ENCODE measurements around the gene ZNF418. TPM values are rescaled to one million over a fixed set of nuclear protein-coding genes. Genes with fewer than 3 reads are reported as not detected.

The ZNF418 gene
- total RNA-seq, 2 donors from 2014 or later, result 21.5 to 29.6 TPM

DNA sequence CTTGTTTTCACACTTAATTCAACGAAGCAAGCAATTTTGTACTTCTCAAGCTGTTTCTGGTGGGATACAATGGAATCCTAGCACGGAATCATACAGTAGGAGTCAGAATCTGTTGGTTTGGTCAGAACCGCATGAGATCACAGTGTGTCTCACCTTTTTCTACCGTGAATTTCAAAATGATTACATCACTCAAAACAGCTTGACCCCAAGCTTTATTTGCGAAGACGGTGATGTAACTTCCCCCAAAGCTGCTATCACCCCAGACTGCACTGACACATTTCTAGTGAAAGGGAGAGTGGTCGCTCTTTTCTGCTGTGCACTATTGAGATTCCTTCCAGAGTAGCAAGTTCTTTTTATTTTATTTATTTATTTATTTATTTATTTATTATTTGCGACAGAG is 29.6 kb upstream of the ZNF418 start:
- Mint-ChIP-seq H3K36me3 (ENCODE audit: low read depth) (no peaks in the 10 kb centered on the region), H3K27me3 (ENCODE audit: insufficient read depth) (peaks cover 4% of the 10 kb centered on the region), H3K4me3 (no peak overlapping the region), H3K4me1 (no peaks in the 10 kb centered on the region), H3K9me3 (peaks cover 77% of the 10 kb centered on the region), H3K27ac (no peak overlapping the region)
- Histone ChIP-seq H3K4me1 (ENCODE audit: control insufficient read depth, insufficient read depth, low read length) (no peaks in the 10 kb centered on the region), H3K9ac (ENCODE audit: extremely low read depth, low read length, poor library complexity, severe bottlenecking) (no peak overlapping the region), H3K36me3 (ENCODE audit: control insufficient read depth, insufficient read depth, low read length) (no peaks in the 10 kb centered on the region), H3K9me3 (ENCODE audit: control insufficient read depth, low read length) (peaks cover 42% of the 10 kb centered on the region), H3K27ac (ENCODE audit: low read depth, low read length) (no peak overlapping the region), H3K4me3 (ENCODE audit: low read length) (no peak overlapping the region), H3K27me3 (ENCODE audit: control insufficient read depth, insufficient read depth, low read length, poor library complexity, severe bottlenecking) (no peaks in the 10 kb centered on the region)
- DNase-seq, result no peak
- TF ChIP-seq, protein P1, sequence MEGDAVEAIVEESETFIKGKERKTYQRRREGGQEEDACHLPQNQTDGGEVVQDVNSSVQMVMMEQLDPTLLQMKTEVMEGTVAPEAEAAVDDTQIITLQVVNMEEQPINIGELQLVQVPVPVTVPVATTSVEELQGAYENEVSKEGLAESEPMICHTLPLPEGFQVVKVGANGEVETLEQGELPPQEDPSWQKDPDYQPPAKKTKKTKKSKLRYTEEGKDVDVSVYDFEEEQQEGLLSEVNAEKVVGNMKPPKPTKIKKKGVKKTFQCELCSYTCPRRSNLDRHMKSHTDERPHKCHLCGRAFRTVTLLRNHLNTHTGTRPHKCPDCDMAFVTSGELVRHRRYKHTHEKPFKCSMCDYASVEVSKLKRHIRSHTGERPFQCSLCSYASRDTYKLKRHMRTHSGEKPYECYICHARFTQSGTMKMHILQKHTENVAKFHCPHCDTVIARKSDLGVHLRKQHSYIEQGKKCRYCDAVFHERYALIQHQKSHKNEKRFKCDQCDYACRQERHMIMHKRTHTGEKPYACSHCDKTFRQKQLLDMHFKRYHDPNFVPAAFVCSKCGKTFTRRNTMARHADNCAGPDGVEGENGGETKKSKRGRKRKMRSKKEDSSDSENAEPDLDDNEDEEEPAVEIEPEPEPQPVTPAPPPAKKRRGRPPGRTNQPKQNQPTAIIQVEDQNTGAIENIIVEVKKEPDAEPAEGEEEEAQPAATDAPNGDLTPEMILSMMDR (conservative IDR thresholded peaks at IDR 0.05), result no peak
- WGBS, 2 experiments (ENCODE audit: insufficient coverage in 1 of 2, insufficient read length in 1 of 2), result 79 to 82% methylated on average over 6 to 7 of the region's 8 CpGs

DNA sequence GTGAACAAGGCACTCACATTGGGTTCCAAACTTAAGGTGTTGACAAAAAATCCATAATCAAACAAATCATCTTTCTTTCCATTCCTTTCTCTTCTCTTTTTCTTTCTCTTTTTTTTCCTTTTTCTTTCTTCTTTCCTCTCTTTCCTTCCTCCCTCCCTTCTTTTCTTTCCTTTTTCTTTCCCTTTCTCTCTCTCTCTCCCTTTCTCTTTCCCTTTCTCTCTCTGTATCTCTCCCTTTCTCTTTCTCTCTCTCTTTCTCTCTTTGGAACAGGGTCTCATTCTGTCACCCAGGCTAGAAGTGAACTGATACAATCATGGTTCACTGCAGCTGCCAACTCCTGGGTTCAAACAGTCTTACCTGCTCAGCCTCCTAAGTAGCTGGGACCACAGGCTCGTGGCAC is 26.6 kb upstream of the ZNF418 start:
- H3K27ac Mint-ChIP-seq, result no peak overlapping the region
- no peaks in the 10 kb centered on the region for H3K36me3 ChIP-seq (ENCODE audit: control insufficient read depth, insufficient read depth, low read length)
- no peaks in the 10 kb centered on the region for H3K36me3 Mint-ChIP-seq (ENCODE audit: low read depth)
- H3K27ac ChIP-seq (ENCODE audit: low read depth, low read length), result no peak overlapping the region
- H3K9ac ChIP-seq (ENCODE audit: extremely low read depth, low read length, poor library complexity, severe bottlenecking), result no peak overlapping the region
- peaks cover 4% of the 10 kb centered on the region for H3K27me3 Mint-ChIP-seq (ENCODE audit: insufficient read depth)
- no peak overlapping the region for H3K4me3 Mint-ChIP-seq
- no peaks in the 10 kb centered on the region for H3K4me1 ChIP-seq (ENCODE audit: control insufficient read depth, insufficient read depth, low read length)
- H3K4me3 ChIP-seq (ENCODE audit: low read length), result no peak overlapping the region
- H3K4me1 Mint-ChIP-seq, result no peaks in the 10 kb centered on the region
- no peak for DNase-seq
- H3K27me3 ChIP-seq (ENCODE audit: control insufficient read depth, insufficient read depth, low read length, poor library complexity, severe bottlenecking), result no peaks in the 10 kb centered on the region
- 60% methylated on average over 1 of the region's 1 CpG; no CpG with 5 or more reads in 1 of the 2 experiments for WGBS, 2 experiments (ENCODE audit: insufficient coverage in 1 of 2, insufficient read length in 1 of 2)
- H3K9me3 Mint-ChIP-seq, result peaks cover 80% of the 10 kb centered on the region
- TF ChIP-seq, protein P1 (conservative IDR thresholded peaks at IDR 0.05), result no peak
- peaks cover 48% of the 10 kb centered on the region for H3K9me3 ChIP-seq (ENCODE audit: control insufficient read depth, low read length)

DNA sequence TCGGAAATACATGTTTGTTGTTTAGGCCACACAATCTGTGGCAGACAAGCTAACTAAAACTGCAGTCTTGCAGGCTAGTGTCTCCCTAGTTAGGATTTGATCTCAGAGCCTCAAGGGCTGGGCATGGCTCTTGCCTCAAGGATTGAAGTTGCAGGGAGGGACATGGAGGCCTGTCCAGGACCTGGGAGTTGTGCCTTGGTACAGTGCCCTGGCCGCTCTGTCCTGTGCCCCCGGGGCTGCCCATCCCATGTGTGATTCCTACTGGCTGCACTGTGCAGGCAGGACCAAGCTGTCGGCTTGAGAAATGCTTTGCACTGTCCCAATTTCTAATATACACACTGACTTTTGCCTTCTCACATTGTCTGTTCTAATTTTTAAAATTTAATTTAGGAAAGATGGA is 19.8 kb upstream of the ZNF418 start:
- no peak overlapping the region for H3K4me3 ChIP-seq (ENCODE audit: low read length)
- 67 to 80% methylated on average over 1 to 4 of the region's 4 CpGs for WGBS, 2 experiments (ENCODE audit: insufficient coverage in 1 of 2, insufficient read length in 1 of 2)
- no peak overlapping the region for H3K9ac ChIP-seq (ENCODE audit: extremely low read depth, low read length, poor library complexity, severe bottlenecking)
- peaks cover 74% of the 10 kb centered on the region for H3K9me3 Mint-ChIP-seq
- H3K27me3 Mint-ChIP-seq (ENCODE audit: insufficient read depth), result peaks cover 18% of the 10 kb centered on the region
- peaks cover 38% of the 10 kb centered on the region for H3K9me3 ChIP-seq (ENCODE audit: control insufficient read depth, low read length)
- DNase-seq, result no peak
- H3K4me1 ChIP-seq (ENCODE audit: control insufficient read depth, insufficient read depth, low read length), result no peaks in the 10 kb centered on the region
- no peaks in the 10 kb centered on the region for H3K4me1 Mint-ChIP-seq
- no peak overlapping the region for H3K27ac ChIP-seq (ENCODE audit: low read depth, low read length)
- TF ChIP-seq, protein P1 (conservative IDR thresholded peaks at IDR 0.05), result no peak
- no peak overlapping the region for H3K27ac Mint-ChIP-seq
- H3K27me3 ChIP-seq (ENCODE audit: control insufficient read depth, insufficient read depth, low read length, poor library complexity, severe bottlenecking), result no peaks in the 10 kb centered on the region
- H3K36me3 Mint-ChIP-seq (ENCODE audit: low read depth), result no peaks in the 10 kb centered on the region
- H3K4me3 Mint-ChIP-seq, result no peak overlapping the region
- H3K36me3 ChIP-seq (ENCODE audit: control insufficient read depth, insufficient read depth, low read length), result no peaks in the 10 kb centered on the region
